Activated CD4-positive, alpha-beta memory T cell treated with anti-CD3 and anti-CD28 coated beads for 36 hours (primary cell): ENCODE data around the gene EEF1E1. TPM values are rescaled to one million over a fixed set of nuclear protein-coding genes. Genes with fewer than 3 reads are reported as not detected.
"Not testable (repeated sequence)": the region's sequence is repeated elsewhere in the genome, so short reads cannot be mapped to it uniquely, and the experiment has no call there.

Experiments used
- CTCF ChIA-PET: fragments of 350-600 bp; sonication (Branson Sonifier 250); formaldehyde crosslinking; loops from one replicate; lab custom pipeline; 2021; ENCODE audit warnings: antibody characterized with exemption, inconsistent platforms; lab: Charles Lee
- POLR2A ChIA-PET: fragments of 350-600 bp; sonication (Branson Sonifier 250); formaldehyde crosslinking; loops from one replicate; lab custom pipeline; 2021; ENCODE audit warnings: antibody characterized with exemption; lab: Charles Lee
- DNase-seq: peaks from one replicate; pipeline ENCODE4 v3.0.0-alpha.2; 2020
- H3K27ac Mint-ChIP-seq: one replicate; pipeline ENCODE4 v1.8.0; 2021; ENCODE audit warnings: mixed read lengths
- H3K27me3 Mint-ChIP-seq: one replicate; pipeline ENCODE4 v1.8.0; 2021; ENCODE audit warnings: mixed read lengths
- H3K36me3 Mint-ChIP-seq: one replicate; pipeline ENCODE4 v1.8.0; 2021; ENCODE audit warnings: mixed read lengths
- H3K4me1 Mint-ChIP-seq: one replicate; pipeline ENCODE4 v1.8.0; 2021; ENCODE audit warnings: low read depth, mixed read lengths
- H3K4me3 Mint-ChIP-seq: one replicate; pipeline ENCODE4 v1.8.0; 2021; ENCODE audit warnings: mild to moderate bottlenecking, mixed read lengths
- H3K9me3 Mint-ChIP-seq: one replicate; pipeline ENCODE4 v1.8.0; 2021; ENCODE audit warnings: mixed read lengths
- intact Hi-C: fragments of 100-400 bp; cut with micrococcal nuclease; formaldehyde crosslinking; loops from one replicate; pipeline ENCODE4 v1.15.1; 2023
- total RNA-seq, 2 experiments: library from RNA; stranded (reverse); gene quantifications; one replicate each; pipeline ENCODE4 v1.2.3, GENCODE V29; 2021

The EEF1E1 gene
- total RNA-seq, 2 experiments from 2014 or later: 60.9 to 62.5 TPM

DNA sequence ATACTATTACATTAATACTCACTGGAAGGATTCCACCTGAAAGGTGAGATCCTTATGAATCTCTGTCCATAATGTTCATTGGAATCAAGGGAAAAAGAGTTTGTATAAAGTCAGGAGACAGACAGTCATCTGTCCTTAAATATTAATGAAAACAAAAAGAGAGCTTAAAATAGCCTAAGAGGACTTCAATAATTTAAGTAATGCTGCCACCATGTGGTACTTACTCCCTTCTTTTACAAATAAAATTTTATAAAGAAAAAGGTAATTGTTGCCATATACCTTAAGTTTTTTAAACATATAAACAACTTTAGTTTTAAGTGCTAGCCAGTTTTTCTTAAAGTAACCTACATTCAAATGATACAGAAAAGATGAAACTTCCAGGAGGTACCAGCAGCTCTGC lies 43.2 kb downstream of the EEF1E1 start:
- H3K4me1 Mint-ChIP-seq: peaks cover 7% of the 10 kb centered on the region
- intact Hi-C loops: loop anchor here (2.0 kb wide), 1 partner anchor 336 kb away; no protein-coding TSS in a partner anchor
- DNase-seq: no peak

DNA sequence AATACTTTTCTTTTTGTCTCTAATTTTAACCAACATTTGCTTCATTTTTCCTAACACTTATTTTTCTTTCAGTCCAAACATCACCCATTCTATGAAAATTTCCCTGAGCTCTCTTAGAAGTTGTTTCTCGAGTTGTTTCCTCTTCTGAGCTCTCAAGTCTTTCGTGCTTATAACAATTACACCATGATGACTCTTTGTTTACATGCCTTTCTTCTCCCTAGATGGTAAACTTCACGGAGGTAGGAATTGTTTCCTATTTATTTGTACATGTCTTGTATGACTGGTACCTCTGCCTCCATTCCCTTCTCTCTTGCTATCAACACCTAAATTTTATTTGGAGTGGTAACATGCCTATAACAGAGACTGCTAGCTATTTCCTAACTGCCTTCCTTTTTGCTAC lies 44.6 kb downstream of the EEF1E1 start:
- ChIA-PET POLR2A (no interaction called here), CTCF (interaction anchor here (0.9 to 4.1 kb wide), 4 partner anchors 139 to 339 kb away, joined by 3 to 48 read pairs (median 4); partner anchors contain the start of gene BMP6)
- no peak overlapping the region for H3K4me3 Mint-ChIP-seq
- H3K27me3 Mint-ChIP-seq: no peaks in the 10 kb centered on the region
- DNase-seq: no peak
- no peak overlapping the region for H3K27ac Mint-ChIP-seq
- peaks cover 3% of the 10 kb centered on the region for H3K4me1 Mint-ChIP-seq
- peaks cover 24% of the 10 kb centered on the region for H3K36me3 Mint-ChIP-seq
- H3K9me3 Mint-ChIP-seq: no peaks in the 10 kb centered on the region
- intact Hi-C loops: loop anchor here (2.0 kb wide), 1 partner anchor 335 kb away; no protein-coding TSS in a partner anchor

More for the DNA sequence above, 43.2 kb downstream of the EEF1E1 start:
- Mint-ChIP-seq H3K27me3 (no peaks in the 10 kb centered on the region), H3K9me3 (no peaks in the 10 kb centered on the region), H3K36me3 (peaks cover 22% of the 10 kb centered on the region), H3K27ac (no peak overlapping the region), H3K4me3 (no peak overlapping the region)
- POLR2A ChIA-PET: no interaction called here
- CTCF ChIA-PET: interaction anchor here (0.7 to 4.1 kb wide), 9 partner anchors 9 to 747 kb away, joined by 3 to 48 read pairs (median 5); partner anchors contain the start of genes BMP6 and EEF1E1

DNA sequence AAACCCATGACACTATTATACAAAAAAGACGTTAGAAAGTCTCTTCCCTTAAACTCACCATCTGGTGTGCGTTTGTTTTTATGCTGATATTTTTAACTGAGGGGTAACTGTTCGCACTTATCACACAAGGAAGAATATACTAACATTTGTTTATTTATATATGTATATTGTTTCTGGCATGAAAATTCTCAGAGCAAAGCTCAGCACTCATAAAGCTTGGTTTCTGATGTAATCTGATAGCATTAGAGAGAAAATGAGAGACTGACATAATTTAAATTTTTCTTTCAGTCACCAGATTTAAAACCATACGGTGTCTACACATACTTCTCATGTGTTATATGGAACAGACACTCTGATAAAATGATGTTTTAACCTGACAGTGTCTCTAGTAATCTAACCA lies 45.1 kb downstream of the EEF1E1 start:
- H3K9me3 Mint-ChIP-seq: no peaks in the 10 kb centered on the region
- H3K27ac Mint-ChIP-seq: no peak overlapping the region
- peaks cover 25% of the 10 kb centered on the region for H3K36me3 Mint-ChIP-seq
- POLR2A ChIA-PET: interaction anchor here (0.8 kb wide), 1 partner anchor 28 kb away, joined by 3 read pairs; no protein-coding TSS in a partner anchor
- DNase-seq: no peak
- H3K27me3 Mint-ChIP-seq: no peaks in the 10 kb centered on the region
- intact Hi-C loops: no loop called here
- CTCF ChIA-PET: interaction anchor here (4.1 kb wide), 1 partner anchor 333 kb away, joined by 48 read pairs; the partner anchor contains the start of gene BMP6
- H3K4me3 Mint-ChIP-seq: no peak overlapping the region
- H3K4me1 Mint-ChIP-seq: no peaks in the 10 kb centered on the region

DNA sequence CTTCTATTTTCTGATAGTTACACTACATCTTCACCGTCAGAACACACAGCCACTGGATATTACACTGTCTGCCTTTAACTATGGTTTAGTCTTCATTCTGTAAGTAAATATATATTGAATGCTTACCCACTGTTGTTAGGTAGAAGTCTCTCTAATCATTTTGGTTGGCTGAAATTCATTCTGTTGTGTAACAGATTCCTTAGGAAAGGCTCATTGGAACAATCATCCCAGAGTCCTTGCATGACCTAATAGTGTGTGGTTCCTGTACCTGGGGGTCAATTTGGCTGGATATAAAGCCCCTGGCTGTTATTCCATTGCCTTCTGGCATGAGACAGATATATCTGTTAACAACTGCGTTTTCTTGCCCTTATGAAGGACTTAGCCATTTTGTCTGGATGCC lies 48.1 kb downstream of the EEF1E1 start:
- Mint-ChIP-seq H3K9me3 (no peaks in the 10 kb centered on the region), H3K27ac (no peak overlapping the region), H3K4me3 (no peak overlapping the region), H3K36me3 (peaks cover 30% of the 10 kb centered on the region), H3K27me3 (no peaks in the 10 kb centered on the region), H3K4me1 (no peaks in the 10 kb centered on the region)
- DNase-seq: no peak
- CTCF ChIA-PET: no interaction called here
- POLR2A ChIA-PET: no interaction called here
- intact Hi-C loops: no loop called here

DNA sequence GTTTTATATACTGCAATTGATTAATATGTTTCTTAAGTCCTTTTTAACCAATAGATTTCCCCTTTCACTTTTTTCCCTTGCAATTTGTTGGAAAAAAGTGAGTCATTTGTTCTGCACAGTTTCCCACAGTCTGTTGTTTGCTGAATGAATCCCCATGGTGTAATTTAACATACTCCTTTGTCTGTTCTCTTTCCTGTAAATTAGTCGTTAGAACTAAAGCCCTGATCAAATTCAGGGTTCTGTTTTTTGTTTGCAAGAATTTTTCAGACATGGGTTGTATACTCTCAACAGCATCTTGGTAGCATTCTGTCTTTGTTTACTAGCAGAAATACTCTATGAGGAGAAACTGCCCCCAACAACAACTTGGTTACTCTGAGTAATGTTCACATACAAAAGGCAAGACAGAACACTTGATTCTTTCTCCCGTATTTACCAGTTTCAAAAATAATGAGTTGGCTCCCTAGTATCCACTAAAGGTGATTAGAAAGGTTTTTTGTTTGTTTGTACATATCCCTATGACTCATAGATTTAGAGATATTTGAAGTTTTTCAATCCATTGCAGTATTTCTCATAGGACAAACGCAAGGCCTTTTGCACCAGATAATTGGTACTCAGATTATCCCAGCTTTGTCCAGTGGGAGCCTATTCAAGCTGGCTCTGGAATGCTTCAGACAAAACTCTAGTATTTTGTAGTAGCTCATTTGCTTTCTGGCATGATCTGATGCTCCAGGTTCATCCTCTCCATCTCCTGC lies 54.6 kb downstream of the EEF1E1 start:
- Mint-ChIP-seq H3K4me1 (peaks cover 6% of the 10 kb centered on the region), H3K9me3 (peaks cover 12% of the 10 kb centered on the region), H3K4me3 (no peak overlapping the region), H3K27ac (no peak overlapping the region), H3K27me3 (no peaks in the 10 kb centered on the region), H3K36me3 (peaks cover 47% of the 10 kb centered on the region)
- DNase-seq: no peak
- intact Hi-C loops: no loop called here
- CTCF ChIA-PET: no interaction called here
- POLR2A ChIA-PET: no interaction called here

DNA sequence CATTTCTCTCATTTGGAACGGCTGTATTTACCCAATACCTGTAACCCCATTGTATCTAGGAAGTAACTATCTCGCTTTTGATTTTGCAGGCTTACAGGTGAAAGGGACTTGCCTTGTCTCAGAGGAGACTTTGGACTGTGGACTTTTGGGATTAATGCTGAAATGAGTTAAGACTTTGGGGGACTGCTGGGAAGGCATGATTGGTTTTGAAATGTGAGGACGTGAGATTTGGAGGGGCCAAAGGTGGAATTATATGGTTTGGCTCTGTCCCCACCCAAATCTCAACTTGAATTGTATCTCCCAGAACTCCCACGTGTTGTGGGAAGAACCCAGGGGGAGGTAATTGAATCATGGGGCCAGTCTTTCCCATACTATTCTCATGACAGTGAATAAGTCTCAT lies 56.6 kb downstream of the EEF1E1 start:
- Mint-ChIP-seq H3K9me3 (peaks cover 12% of the 10 kb centered on the region), H3K36me3 (peaks cover 45% of the 10 kb centered on the region)
- POLR2A ChIA-PET, H3K4me3 Mint-ChIP-seq, DNase-seq, H3K27me3 Mint-ChIP-seq, H3K27ac Mint-ChIP-seq, intact Hi-C loops, CTCF ChIA-PET, H3K4me1 Mint-ChIP-seq: not testable (repeated sequence)

DNA sequence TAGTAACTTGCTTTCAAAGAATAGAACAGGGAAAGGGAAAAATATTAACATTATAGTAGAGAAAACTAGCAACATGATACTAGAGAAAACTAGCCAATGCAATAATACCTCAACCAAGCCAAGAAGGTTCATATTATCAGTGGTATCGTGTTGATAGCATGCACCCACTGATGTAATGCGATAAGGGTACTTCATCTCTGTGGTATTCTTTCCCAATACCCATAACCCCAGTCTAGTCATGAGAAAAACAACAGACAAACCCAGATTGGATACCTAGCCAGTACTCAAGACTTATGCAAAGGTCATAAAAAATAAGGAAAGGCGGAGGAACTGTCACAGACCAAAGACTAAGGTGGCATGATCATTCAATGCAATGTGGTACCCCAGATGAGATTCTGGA lies 59.1 kb downstream of the EEF1E1 start:
- Mint-ChIP-seq H3K27ac (no peak overlapping the region), H3K27me3 (no peaks in the 10 kb centered on the region), H3K36me3 (peaks cover 58% of the 10 kb centered on the region), H3K4me3 (no peak overlapping the region), H3K4me1 (peaks cover 6% of the 10 kb centered on the region), H3K9me3 (peaks cover 12% of the 10 kb centered on the region)
- no peak for DNase-seq
- POLR2A ChIA-PET: no interaction called here
- intact Hi-C loops: no loop called here
- CTCF ChIA-PET: no interaction called here

DNA sequence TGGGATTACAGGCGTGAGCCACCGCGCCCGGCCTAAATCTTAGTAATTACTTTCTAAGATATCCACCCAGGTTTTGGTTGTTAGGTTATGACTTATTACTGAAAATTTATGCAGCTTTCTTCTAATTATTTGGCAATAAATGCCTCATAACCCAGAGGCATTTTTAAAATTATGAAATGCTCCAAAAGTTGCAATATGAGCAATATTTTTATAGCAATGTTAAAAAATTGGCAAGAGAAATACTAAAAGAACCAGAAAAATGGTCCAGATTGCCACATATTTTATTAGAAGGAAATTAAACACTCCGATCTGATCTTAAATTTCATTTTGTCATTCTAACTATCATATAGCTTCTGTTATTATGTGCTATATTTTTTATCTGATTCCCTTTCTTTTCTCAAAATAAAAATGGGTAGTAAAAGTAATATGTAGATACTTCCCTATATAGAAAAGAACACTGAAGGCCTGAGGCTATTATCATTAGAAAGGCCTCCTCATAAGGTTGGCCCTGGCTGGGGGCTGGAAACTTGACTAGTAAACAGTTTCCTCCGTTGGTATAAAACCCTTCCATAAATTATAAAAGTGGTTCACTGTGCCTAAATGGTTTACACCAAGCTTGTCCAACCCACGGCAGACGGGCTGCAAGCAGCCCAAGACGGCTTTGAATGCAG lies 60.3 kb downstream of the EEF1E1 start:
- peaks cover 12% of the 10 kb centered on the region for H3K9me3 Mint-ChIP-seq
- CTCF ChIA-PET: interaction anchor here (1.3 kb wide), 1 partner anchor 18 kb away, joined by 3 read pairs; no protein-coding TSS in a partner anchor
- peaks cover 52% of the 10 kb centered on the region for H3K36me3 Mint-ChIP-seq

DNA sequence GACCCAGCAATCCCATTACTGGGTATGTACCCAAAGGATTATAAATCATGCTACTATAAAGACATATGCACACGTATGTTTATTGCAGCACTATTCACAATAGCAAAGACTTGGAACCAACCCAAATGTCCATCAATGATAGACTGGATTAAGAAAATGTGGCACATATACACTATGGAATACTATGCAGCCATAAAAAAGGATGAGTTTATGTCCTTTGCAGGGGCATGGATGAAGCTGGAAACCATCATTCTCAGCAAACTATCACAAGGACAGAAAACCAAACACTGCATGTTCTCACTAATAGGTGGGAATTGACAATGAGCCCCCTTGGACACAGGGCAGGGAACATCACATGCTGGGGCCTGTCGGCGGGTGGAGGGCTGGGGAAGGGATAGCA lies 68.2 kb downstream of the EEF1E1 start:
- DNase-seq, H3K27ac Mint-ChIP-seq, H3K9me3 Mint-ChIP-seq, POLR2A ChIA-PET, H3K27me3 Mint-ChIP-seq, CTCF ChIA-PET, intact Hi-C loops, H3K4me3 Mint-ChIP-seq: not testable (repeated sequence)
- peaks cover 43% of the 10 kb centered on the region for H3K4me1 Mint-ChIP-seq
- peaks cover 53% of the 10 kb centered on the region for H3K36me3 Mint-ChIP-seq

More for the DNA sequence above, 60.3 kb downstream of the EEF1E1 start:
- POLR2A ChIA-PET: no interaction called here
- intact Hi-C loops: no loop called here
- no peaks in the 10 kb centered on the region for H3K27me3 Mint-ChIP-seq
- peaks cover 10% of the 10 kb centered on the region for H3K4me1 Mint-ChIP-seq
- no peak overlapping the region for H3K4me3 Mint-ChIP-seq
- DNase-seq: no peak
- H3K27ac Mint-ChIP-seq: no peak overlapping the region

DNA sequence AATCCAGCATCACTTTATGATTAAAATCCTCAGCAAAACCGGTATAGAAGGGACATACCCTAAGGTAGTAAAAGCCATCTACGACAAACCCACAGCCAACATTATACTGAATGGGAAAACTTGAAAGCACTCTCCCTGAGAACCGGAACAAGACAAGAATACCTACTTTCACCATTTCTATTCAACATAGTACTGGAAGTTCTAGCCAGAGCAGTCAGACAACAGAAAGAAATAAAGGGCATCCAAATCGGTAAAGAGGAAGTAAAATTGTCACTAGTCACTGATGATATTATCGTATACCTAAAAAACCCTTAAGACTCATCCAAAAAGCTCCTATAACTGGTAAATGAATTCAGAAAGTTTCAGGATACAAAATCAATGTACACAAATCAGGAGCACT lies 71.4 kb downstream of the EEF1E1 start:
- H3K27ac Mint-ChIP-seq: no peak overlapping the region
- peaks cover 9% of the 10 kb centered on the region for H3K9me3 Mint-ChIP-seq
- intact Hi-C loops: no loop called here
- no peak for DNase-seq
- no peaks in the 10 kb centered on the region for H3K27me3 Mint-ChIP-seq
- ChIA-PET CTCF (no interaction called here), POLR2A (no interaction called here)
- H3K36me3 Mint-ChIP-seq: peaks cover 40% of the 10 kb centered on the region
- H3K4me1 Mint-ChIP-seq: peaks cover 38% of the 10 kb centered on the region
- no peak overlapping the region for H3K4me3 Mint-ChIP-seq
